ENCODE data around the gene CSNK2B. TPM values are rescaled to one million over a fixed set of nuclear protein-coding genes. Genes with fewer than 3 reads are reported as not detected.
A peak's percentile ranks its signal among the peaks of the same experiment; 100 is the strongest.

CSNK2B gene
- total RNA-seq, 1 donor from 2014 or later: 288 TPM

DNA sequence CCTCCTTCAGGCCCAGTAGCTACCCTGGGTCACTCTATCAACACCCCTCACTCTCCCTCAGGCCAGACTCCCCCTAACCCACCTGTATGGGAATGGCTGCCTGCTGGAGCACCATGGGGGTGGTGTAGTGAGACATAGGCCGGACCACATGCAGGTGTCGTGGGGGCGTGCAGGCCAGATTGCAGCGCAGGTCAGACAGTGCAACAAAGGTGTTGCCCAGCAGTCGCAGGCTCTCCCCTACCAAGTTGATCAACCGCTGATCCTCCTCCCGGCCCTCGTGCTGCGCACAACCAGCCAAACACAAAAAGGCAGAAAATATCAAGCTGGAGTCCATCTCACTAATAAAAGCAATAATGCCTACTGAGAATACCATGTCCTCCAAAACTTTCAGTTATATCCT lies 20.6 kb upstream of the CSNK2B start:
- Mint-ChIP-seq H3K27me3 (no peaks in the 10 kb centered on the region), H3K9me3 (no peaks in the 10 kb centered on the region), H3K4me3 (no peak overlapping the region), H3K27ac (no peak overlapping the region), H3K4me1 (peaks cover 14% of the 10 kb centered on the region), H3K36me3 (ENCODE audit: low read depth) (peaks cover 73% of the 10 kb centered on the region)
- intact Hi-C loops (cut with micrococcal nuclease): no loop called here
- no peak for DNase-seq

DNA sequence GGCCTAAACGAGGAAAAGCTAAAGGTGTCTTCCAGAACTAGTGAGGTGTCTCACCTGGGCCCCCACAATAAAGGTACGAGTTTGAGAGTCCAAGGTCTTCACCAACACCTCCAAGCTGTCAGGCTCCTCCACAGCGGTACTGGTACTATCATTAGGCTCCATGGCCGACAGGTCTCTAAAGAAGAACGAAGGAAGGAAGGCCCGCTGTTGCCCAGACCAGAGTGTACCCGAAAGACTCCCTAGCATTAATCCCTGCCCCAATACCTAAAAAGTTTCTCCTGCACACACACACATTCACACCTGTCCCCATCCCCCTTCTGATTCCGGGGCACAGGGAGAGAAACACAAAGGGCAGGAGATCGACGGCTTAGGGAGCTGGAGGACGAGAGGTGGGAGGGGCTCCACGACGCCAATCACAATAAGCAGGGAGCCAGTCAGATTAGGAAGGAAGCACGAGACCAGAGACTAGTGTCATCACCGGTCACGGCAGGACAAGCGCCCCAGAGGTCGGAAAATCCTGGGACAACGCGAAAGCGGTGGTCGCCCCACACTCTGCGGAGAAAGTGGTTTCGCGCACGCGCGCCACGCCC lies 14.2 kb upstream of the CSNK2B start:
- Mint-ChIP-seq H3K9me3 (no peaks in the 10 kb centered on the region), H3K27me3 (peaks cover 3% of the 10 kb centered on the region), H3K4me3 (peak overlapping the region; percentile 94), H3K4me1 (peaks cover 48% of the 10 kb centered on the region), H3K27ac (peak overlapping the region; percentile 100), H3K36me3 (ENCODE audit: low read depth) (peaks cover 56% of the 10 kb centered on the region)
- intact Hi-C loops (cut with micrococcal nuclease): loop anchor here (1.0 to 2.0 kb wide), 7 partner anchors 9 to 1549 kb away; partner anchors contain the start of genes C6orf47, DDX39B, NFKBIL1 and PRRC2A
- DNase-seq: no peak

DNA sequence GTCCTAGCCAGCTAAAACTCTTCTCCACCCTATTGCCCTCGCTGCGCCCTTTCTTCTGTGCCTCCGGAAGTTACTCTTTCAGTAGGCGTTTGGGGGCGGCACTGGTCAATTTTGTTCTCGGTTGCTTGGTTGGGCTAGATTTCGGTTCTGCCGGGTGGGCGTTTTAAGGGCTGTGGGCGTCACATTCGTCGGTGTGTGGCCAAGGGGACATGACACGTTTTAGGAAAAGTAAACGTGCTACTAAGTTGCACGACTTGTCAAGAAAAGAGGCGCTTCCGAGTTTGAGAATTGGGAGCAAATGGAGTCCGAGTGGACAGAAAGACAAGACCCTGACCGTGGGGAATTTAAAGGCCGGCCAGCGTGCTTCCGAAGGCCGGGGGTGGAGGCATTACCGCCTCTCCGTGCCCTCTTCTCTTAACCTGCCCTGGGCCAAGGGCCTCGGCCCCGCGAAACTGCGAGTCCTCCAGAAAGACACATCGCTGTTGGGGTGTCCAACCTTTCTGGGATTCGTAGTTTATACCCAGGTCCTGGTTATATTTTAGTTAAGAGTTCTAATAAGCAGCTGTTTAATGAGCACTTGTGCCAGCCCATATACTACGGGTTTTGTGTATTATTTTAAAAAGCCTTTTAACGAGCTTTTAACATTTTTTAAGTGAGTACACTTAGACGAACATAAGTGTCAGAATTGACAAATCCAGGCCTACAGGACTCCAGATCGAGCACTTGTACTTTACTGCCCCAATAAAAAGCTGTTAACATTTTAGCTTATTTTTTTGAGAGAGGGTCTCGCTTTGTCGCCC lies 12.8 kb upstream of the CSNK2B start:
- peaks cover 53% of the 10 kb centered on the region for H3K36me3 Mint-ChIP-seq (ENCODE audit: low read depth)
- H3K4me3 Mint-ChIP-seq: peak overlapping the region; percentile 94
- no peaks in the 10 kb centered on the region for H3K9me3 Mint-ChIP-seq
- no peak for DNase-seq
- H3K27me3 Mint-ChIP-seq: peaks cover 3% of the 10 kb centered on the region
- intact Hi-C loops (cut with micrococcal nuclease): loop anchor here (1.0 to 2.0 kb wide), 7 partner anchors 7 to 1548 kb away; partner anchors contain the start of genes C6orf47, DDX39B, NFKBIL1 and PRRC2A
- H3K27ac Mint-ChIP-seq: peak overlapping the region; percentile 100
- peaks cover 58% of the 10 kb centered on the region for H3K4me1 Mint-ChIP-seq

DNA sequence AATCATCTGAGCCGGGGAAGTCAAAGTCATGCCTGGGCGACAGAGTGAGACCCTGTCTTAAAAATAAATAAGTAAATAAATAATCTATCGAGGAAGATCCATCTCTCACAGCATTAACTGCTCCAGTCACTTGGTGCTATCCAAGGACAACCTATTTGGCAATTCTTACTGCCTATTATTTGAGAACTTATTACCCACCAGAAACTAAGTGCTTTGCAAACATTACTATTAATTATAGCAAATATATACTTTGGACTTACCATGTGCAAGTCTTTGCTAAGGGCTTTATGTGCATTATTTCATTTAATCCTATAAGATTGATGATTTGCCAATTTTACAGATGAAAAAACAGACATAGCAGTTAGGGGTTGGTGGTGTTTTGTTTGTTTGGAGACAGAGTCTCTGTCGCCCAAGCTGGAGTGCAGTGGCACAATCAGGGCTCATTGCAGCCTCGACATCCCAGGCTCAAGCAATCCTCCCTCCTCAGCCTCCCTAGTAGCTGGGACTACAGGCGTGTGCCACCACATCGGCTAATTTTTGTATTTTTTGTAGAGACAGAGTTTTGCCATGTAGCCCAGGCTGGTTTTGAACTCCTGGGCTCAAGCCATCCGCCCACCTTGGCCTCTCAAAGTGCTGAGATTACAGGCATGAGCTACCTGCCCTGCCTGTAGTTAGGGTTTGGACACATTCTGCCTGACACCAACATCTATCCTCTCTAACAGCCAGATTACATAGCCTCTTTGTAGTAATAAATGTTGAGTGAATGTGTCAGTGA lies 11.1 kb upstream of the CSNK2B start:
- H3K4me3 Mint-ChIP-seq: no peak overlapping the region
- H3K9me3 Mint-ChIP-seq: no peaks in the 10 kb centered on the region
- peaks cover 48% of the 10 kb centered on the region for H3K36me3 Mint-ChIP-seq (ENCODE audit: low read depth)
- DNase-seq: no peak
- H3K27ac Mint-ChIP-seq: no peak overlapping the region
- peaks cover 3% of the 10 kb centered on the region for H3K27me3 Mint-ChIP-seq
- H3K4me1 Mint-ChIP-seq: peaks cover 65% of the 10 kb centered on the region
- intact Hi-C loops (cut with micrococcal nuclease): no loop called here

DNA sequence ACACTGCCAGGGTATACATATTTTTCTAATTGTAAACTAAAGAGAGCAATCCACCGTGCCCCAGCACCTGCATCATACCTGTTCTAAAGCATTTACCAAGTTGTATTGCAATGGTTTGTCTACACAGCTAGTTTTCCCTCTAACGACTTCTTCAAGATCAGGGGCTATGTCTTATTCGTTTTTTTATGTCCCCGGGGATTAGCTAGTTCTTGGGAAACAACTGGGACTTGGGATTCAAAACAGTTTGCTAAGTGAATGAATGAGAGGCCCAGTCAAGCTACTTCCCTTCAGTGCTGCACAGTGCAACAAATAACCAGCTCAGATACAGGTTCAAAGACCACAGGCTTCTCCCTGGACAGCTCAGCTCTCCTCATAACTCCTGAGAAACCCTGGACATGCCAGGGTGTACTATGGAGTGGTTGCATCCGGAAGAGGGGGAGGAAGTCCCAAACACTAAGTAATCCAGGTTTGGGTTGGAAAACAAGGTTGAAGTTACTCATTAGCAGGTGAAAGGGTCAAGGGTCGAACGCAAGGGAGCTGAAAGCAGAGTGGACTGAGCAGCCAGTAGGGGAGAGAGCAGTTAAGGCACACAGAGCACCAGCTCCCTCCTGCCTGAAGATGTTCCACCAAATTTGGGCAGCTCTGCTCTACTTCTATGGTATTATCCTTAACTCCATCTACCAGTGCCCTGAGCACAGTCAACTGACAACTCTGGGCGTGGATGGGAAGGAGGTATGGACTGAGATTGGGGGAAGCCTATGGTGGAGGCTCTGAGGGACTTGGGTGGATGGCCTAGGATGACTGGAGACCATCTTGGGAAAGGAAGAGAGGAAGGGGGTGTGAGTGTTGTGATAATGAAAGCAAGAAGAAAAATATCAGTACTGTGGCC lies 10.3 kb upstream of the CSNK2B start, which contains the start of gene APOM:
TSS of gene APOM (plus strand) at position 546 of the 889 bp plus-strand sequence. CDS start at position 619, 73 bp downstream.
- Mint-ChIP-seq H3K4me1 (peaks cover 65% of the 10 kb centered on the region), H3K4me3 (no peak within 1 kb of the TSS), H3K27ac (peak within 1 kb of the TSS; percentile 14), H3K27me3 (peaks cover 3% of the 10 kb centered on the region), H3K36me3 (ENCODE audit: low read depth) (peaks cover 51% of the 10 kb centered on the region), H3K9me3 (no peaks in the 10 kb centered on the region)
- DNase-seq: no peak
- intact Hi-C loops (cut with micrococcal nuclease): no loop called here

DNA sequence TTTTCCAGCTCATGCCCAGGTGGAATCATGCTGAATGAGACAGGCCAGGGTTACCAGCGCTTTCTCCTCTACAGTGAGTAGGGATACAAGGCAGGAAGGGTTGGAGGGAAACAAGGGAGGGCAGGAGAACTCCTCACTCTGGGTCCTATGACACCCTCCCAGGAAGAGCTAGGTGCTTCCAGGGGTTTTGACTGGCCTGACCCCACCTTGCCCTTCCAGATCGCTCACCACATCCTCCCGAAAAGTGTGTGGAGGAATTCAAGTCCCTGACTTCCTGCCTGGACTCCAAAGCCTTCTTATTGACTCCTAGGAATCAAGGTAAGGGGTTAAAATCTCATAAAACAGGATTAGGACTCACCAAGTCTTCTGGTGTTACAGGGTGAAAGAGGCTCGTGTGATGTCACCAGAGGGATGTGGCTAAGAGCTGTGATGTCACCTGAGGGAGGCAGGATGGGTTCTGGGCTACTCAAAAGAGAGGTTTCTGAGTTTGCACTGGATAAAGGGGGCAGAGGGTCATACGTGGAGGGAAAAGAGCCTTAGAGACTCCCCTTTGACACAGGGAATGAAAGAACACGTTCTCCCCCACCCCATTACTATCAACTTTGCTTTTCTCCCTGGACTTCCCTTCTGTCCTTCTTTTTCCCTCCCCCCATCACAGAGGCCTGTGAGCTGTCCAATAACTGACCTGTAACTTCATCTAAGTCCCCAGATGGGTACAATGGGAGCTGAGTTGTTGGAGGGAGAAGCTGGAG lies 8.3 kb upstream of the CSNK2B start:
- Mint-ChIP-seq H3K4me1 (peaks cover 64% of the 10 kb centered on the region), H3K27me3 (no peaks in the 10 kb centered on the region), H3K9me3 (no peaks in the 10 kb centered on the region), H3K36me3 (ENCODE audit: low read depth) (peaks cover 51% of the 10 kb centered on the region), H3K4me3 (peak overlapping the region; percentile 36), H3K27ac (peak overlapping the region; percentile 52)
- intact Hi-C loops (cut with micrococcal nuclease): no loop called here
- peak; percentile 82 for DNase-seq

DNA sequence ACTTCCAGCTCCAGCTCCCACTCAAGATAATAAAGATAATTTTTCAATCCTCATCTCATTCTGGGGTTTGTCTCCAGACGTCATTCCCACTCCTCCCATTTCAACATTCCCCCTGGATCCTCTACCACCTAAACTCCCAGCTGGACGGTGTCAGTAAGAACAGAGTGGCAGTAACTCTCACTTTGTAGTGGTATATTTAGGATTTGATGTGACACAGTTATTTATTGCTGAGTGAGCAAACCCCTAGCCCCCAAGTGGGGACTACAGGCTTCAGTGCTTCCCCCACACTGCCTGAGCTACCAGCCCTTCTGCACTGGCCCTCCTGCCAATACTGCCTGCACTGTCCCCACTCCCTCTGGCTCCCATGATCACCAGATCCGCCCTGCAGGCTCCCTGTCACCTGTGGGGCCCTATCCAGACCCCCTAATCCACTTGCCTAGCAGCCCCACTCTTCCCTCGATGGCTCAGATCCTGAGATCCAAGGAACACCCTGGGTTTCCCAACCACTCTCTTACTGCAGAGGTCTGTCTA lies 7.7 kb upstream of the CSNK2B start:
- H3K9me3 Mint-ChIP-seq: no peaks in the 10 kb centered on the region
- intact Hi-C loops (cut with micrococcal nuclease): no loop called here
- peak overlapping the region; percentile 97 for H3K4me3 Mint-ChIP-seq
- H3K36me3 Mint-ChIP-seq (ENCODE audit: low read depth): peaks cover 51% of the 10 kb centered on the region
- no peak for DNase-seq
- H3K27me3 Mint-ChIP-seq: no peaks in the 10 kb centered on the region
- peak overlapping the region; percentile 77 for H3K27ac Mint-ChIP-seq
- H3K4me1 Mint-ChIP-seq: peaks cover 61% of the 10 kb centered on the region

DNA sequence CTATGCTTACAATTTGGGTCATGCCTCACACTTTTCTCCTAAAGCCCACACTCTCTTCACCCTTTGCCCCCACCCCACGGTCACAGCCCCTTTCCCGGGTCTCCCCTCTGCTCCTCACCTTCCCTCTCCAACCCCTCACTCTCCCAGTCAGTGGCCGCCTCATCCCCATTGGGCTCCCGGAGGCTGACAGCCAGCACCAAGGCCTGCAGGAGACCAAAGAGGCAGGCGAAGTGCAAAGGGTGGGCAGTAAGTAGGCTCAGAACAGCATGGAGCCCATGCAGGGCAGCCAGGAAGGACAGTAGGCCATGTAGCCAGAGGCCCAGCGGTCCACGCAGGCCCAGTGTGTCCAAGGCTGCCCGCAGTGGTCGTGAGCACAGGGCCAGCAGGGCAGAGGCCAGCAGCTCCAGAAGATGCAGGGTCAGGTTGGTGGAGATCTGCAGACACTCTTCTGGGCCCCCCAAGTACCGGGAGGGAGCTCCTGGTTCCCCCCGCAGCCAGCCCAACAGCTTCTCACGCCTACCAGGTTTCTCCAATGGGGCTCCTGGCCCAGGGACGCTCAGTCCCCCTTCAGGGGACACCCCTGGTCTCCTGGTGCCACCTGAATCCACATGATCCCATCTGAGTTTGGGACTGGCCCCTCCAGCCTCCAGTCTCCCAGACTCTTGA lies 6.8 kb upstream of the CSNK2B start:
- Mint-ChIP-seq H3K36me3 (ENCODE audit: low read depth) (peaks cover 60% of the 10 kb centered on the region), H3K4me1 (peaks cover 66% of the 10 kb centered on the region), H3K4me3 (peak overlapping the region; percentile 97), H3K9me3 (no peaks in the 10 kb centered on the region), H3K27ac (peak overlapping the region; percentile 84), H3K27me3 (no peaks in the 10 kb centered on the region)
- no peak for DNase-seq
- intact Hi-C loops (cut with micrococcal nuclease): no loop called here

DNA sequence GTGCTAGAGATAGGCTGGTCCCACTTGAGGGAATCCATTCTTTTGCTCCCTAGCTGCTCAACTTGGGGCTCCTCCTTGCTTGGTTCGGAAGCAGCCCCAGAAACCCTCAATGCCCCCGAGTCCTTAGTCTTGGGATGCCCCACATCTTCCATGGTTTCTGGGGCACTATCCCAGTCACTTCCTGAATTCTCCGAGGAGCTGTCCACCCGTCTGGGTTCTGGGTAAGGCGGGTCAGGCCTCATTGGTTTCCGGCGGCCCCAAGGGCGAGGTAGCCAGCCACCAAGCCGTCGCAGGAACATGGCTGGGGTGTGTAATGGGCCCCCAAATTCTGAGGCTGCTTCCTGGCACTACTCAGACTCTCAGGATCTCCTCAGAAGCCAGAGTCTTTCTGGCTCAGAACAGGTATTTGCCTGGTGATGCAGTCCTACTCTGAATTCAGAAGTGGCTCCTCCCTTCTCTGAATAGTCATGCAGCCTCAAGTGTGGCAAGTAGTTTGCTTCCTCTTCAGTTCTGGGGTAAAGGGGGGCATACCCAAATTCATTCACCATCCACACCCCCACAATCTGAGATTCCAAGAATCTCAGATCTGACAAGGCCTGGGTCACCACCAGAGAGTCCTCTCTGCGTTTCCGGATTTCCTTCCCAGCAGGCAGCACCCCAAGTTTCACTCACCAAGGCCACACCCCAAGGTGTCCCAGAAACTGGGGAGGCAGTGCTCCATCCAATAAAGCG lies 6.1 kb upstream of the CSNK2B start:
- H3K4me1 Mint-ChIP-seq: peaks cover 72% of the 10 kb centered on the region
- intact Hi-C loops (cut with micrococcal nuclease): loop anchor here (1.0 to 10.0 kb wide), 2 partner anchors 8 to 1195 kb away; partner anchors contain the start of genes BAG6, PSMB9 and TAP1

DNA sequence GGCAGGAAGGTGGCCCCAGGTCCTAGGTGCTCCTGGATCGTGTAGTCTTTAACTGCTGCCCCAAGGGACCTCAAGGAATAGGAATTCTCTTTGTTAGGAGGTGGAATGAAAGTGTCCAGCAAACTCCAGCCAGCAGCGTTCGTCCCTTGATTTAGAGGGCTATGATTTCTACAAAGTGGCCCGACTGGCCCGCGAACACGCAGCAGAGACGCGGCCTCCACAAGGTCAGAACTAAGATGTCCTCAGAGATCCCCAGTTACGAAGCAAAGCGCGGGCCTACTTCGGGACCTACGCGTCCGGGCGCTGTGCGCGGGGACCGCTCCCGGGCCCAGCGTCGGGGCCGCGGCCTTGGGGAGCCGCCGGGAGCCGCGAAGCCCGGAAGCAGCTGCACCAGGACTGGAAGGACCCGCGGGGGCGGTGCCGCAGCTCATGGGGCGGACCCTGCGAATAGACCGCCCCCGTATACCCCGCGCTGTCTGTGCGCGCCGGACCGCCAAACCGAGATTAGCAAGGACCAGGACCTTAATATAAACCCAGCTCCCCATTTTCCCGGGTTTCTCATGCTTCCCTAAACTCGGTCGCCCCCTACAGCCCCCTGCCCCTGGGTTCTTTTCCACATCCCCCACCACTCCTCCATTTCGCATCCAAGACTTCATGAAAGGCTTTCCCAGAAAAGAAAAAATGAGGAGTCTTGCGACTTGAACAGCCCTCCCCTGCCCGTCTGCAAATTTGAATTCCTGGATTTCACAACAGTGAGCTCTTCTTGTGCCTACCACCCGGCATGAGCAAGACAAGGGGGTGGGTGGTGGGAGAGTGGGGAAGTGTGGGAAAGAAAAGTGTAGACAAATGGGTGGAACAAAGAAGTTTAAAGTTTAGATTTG lies 5.3 kb upstream of the CSNK2B start, which contains the start of gene C6orf47:
TSS of gene C6orf47 (minus strand) at position 398 of the 881 bp plus-strand sequence. CDS start 831 bp downstream, outside the sequence.
- H3K27ac Mint-ChIP-seq: peak within 1 kb of the TSS; percentile 84
- no peaks in the 10 kb centered on the region for H3K9me3 Mint-ChIP-seq
- peaks cover 66% of the 10 kb centered on the region for H3K4me1 Mint-ChIP-seq
- H3K4me3 Mint-ChIP-seq: peak within 1 kb of the TSS; percentile 97
- intact Hi-C loops (cut with micrococcal nuclease): loop anchor here (1.0 to 10.0 kb wide), 2 partner anchors 8 to 1194 kb away; partner anchors contain the start of genes BAG6, PSMB9 and TAP1
- H3K27me3 Mint-ChIP-seq: no peaks in the 10 kb centered on the region
- peak; percentile 94 for DNase-seq
- H3K36me3 Mint-ChIP-seq (ENCODE audit: low read depth): peaks cover 64% of the 10 kb centered on the region

More for the DNA sequence above, 6.1 kb upstream of the CSNK2B start:
- peak; percentile 84 for DNase-seq
- Mint-ChIP-seq H3K4me3 (peak overlapping the region; percentile 97), H3K36me3 (ENCODE audit: low read depth) (peaks cover 67% of the 10 kb centered on the region), H3K27me3 (no peaks in the 10 kb centered on the region), H3K27ac (peak overlapping the region; percentile 84), H3K9me3 (no peaks in the 10 kb centered on the region)

Measured in activated CD4-positive, alpha-beta T cell treated with anti-CD3 and anti-CD28 coated beads, Interleukin-2, amount 10 ng/mL, durations not matched to agents 24 days and 14 days (primary cell).